HG02852 (cell line): ENCODE results near the gene CCR9.
A peak's percentile ranks its signal among the peaks of the same experiment; 100 is the strongest.

ENCODE experiments used
- ATAC-seq: cut with Tn5 transposase; IDR thresholded peaks from one replicate; pipeline ENCODE4 v1.9.1; 2021; ENCODE audit warnings: mild to moderate bottlenecking, moderate library complexity; ENCODE audit not compliant: unreplicated experiment

Gene CCR9

DNA sequence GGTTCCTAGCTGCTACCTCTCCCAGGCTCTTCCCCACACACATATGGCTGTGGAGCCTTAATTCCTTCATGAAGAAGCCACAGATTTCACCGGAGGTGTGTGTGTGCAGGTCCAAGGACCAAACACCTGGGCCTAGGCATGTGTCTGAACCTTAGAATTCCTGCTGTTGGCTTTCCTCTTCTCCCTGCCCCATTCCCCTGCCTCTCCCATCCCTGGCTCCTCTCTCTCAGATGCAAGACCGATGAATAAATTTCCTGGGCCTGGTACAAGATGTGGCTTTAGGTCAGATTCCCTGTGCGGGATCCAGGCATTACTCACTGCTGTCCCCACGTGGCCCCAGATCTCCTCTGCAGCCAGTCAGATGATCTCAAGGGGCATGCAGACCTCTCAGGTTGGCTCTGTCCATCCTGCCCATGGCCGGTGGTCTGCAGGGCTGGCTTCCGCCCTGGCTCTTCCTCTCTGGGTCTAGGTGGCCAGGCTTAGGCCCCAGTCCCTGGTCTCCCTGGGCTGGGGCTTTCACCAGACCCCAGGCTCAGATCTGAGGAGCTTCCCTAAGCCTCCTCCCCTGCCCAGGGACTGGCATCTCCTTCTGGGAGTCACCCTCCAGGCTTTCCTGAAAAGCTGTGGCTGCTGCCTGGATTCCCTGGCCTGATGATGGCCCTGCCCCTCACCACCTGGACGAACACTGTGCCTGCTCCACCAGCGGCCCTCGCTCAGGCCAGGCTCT, 20.5 kb downstream of the CCR9 start:
- ATAC-seq = no peak

DNA sequence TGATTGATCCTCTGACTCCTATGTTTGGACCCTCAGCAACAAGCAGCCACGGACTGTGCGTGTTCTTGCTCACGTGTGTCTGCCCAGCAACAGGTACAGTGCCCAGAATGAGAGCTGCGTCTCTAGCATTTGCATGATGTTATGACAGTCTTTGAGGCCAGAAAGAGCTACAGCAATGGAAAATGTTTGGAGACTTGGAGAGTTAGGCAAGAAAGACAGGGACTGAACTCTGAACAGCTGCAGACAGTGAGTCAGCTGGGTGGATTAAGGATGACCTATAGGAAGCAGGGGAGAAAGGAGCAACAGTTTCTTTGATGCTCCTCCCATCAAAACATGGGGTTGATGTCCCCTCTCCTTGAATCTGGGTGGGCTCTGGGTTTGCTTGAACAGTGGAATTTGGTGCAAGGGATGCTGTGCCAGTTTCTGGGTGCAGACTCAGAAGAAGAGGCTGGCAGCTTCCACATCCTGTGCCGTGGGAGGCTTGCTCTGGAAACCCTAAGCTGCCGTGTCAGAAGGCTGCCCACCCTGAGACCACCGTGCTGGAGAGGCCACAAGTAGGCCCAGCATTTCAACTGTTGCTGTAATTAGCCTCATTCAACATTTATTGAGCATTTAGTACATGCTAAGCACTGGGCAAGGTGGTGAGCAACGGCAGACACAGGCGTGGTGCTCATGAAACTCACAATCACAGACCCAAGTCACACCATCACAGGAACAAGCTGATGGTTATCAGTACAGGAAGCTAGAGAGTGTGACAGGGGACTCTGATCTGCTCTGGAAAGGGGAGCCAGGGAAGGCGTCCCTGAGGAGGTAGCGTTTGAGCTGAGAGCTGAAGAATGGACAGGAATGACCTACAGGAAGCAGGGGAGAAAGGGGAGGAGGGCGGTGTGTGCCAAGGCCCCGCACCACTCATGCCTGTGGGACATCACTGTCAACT, 21.7 kb downstream of the CCR9 start:
- ATAC-seq = no peak

- ATAC-seq = no peak
Observed at GRCh38 chr3:45908761-45909160, 22.4 kb downstream of the CCR9 start.

DNA sequence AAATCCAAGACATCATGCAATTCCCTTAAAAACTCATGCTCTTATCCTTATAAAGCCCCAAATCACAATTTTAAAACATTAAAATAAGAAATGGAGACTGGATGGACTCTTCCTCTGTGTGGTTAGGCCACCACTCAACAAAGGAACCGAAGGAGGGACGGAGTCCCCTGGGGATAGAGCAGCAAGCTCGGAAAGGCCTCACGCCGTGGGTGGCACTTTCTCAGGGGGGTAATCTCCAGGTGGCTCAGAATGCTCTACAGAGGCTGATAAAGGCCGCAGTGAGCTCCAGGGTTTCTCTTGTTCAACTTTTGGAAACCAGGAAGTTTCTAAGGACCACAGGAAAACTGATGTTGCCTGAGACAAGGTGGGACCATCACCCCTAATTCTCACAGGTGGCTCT, 23.2 kb downstream of the CCR9 start:
- no peak for ATAC-seq

- no peak for ATAC-seq
Observed at GRCh38 chr3:45910892-45911291, 24.5 kb downstream of the CCR9 start.

- ATAC-seq = no peak
Observed at GRCh38 chr3:45911511-45912226, 25.3 kb downstream of the CCR9 start.

GRCh38 chr3:45912435-45912834, 26.1 kb downstream of the CCR9 start:
- ATAC-seq = no peak

DNA sequence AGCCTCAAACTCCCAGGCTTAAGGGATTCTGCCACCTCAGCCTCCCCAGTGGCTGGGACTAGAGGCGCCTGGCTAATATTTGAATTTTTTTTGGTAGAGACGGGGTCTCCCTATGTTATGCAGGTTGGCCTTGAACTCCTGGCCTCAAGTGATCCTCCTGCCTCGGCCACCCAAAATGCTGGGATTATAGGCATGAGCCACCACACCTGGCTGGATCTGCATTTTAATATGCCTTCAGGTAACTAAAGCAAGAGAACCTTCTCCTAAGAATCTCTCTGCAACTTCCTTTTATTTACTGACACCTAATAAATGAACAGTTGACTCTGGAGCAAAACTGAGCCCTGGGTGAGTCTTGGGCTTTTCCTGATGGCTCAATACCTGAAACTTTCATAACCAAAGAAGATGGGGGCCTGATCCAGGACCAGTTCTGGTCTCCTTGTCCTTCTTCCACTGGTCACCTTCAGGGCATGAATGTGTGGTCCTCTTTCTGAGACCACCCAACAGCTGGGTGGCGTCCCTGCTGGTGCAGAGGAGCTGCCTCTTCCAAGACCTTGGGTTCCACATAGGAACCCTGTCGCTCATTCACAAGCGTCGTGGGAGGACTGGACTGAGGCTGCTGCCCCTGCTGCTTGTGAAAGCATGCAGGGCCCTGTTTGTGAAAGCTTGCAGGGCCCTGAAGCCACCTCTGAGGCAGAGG, 28.2 kb downstream of the CCR9 start:
- no peak for ATAC-seq

DNA sequence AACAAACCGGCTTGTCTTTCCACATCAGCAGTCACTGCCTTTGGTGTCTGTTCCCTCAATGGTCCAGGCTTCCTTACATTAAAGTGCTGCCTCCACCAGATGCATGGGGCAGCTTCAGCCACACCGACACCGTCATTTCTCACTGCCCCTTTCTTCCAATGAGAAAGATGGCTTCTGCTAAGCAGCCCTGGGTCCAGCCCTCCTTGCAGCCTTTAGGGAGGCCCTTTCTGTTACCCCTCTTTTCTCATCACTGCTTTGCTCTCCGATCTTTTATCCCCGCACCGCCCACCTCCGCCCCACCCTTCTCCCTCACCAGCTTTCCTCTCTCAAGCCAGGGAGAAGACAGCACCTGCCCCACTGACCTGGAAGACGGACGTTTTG, 28.7 kb downstream of the CCR9 start:
- no peak for ATAC-seq

DNA sequence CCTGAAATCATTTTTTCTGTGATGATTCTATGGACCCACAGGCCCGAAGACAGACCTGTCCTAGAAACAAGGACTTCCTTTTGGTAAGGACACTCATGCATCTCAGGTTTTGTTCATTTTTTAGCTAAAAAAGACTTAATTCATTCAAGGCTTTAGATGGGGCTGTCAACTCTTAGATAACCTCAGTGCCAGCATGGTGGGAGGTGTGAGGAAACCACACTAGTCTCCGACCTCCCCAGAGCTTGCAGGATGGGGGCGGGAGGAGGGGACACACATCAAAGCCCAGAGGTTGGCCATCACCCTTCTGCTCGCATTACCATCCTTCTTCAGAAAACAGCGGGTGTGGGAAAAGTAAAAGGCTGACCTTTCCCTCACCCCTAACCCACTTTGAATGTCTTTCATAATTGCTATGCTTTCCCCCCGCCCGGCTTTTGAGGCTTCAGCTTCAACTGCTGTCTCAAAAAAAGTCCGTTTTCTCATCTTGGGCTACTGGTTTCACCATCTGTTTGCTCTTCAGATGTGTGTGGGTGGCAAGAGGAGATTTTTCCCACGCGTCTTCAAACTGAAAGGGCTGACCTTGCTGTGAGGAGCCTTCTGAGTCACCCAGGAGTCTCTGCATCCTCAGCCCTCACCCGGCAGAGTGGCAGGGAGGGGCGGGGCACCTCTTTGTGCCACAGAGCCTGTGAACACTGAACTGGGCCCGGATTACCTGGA, 29.3 kb downstream of the CCR9 start:
- peak; percentile 90 for ATAC-seq

DNA sequence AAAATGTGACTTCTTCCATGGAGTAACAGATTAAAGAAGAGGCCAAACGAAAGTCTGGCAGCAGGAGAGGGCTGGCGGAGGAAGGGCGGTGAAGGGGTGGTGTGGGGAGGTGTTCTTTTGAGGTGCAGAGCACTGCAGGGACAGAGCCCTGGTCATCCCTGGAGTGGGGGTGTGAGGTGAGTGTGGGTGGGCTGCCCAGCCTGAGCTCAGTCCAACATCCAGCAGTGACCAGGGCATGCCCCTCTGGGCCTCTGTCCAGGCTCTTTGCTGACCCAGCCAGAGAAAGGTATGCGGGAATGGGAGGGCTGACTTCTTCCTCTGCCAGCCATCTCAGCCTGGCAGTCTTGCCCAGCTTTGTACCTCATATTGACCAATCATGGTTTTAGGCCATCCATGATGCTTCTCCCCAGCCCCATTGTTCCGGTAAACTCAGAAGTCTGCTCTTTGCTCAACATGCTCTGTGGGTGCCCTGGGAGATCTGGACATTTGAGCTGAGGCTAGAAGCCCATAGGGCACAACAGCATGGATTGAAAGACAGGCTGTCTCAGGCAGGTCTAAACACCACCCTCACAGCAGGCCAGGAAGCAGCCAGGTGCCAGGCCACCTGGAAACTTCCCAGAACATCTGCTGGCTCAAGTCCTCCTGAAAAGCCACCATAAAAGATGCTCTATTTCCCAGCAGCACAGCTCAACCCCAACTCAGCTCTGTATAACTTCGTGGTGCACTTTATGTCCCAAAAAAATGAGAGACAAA, 31.0 kb downstream of the CCR9 start:
- no peak for ATAC-seq

GRCh38 chr3:45921158-45922038, 35.1 kb downstream of the CCR9 start:
- ATAC-seq = no peak

- no peak for ATAC-seq
Observed at GRCh38 chr3:45922039-45922326, 35.6 kb downstream of the CCR9 start.

GRCh38 chr3:45922950-45923590, 36.7 kb downstream of the CCR9 start:
- ATAC-seq = no peak

DNA sequence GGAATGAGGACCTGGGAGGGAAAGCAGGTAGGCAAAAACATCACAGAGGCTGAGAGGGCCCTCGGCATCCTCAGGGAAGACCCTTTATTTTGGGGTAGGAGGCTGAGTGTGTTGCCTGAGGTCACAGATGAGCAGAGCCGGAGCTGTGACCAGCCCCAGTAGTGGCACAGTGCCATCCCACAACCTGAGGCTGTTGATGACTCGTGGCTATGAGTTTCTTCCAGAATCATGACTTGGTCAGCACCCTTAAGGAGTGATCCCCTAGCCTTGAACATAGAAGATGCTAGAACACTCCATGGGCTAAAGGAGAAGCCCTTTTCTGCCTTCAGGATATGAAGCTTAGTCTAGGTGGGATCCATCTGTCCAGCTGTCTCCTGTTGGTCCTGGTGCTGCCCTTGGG, 37.4 kb downstream of the CCR9 start:
- ATAC-seq = no peak

- ATAC-seq = no peak
Observed at GRCh38 chr3:45927881-45928280, 41.5 kb downstream of the CCR9 start.

GRCh38 chr3:45929042-45929679, 42.8 kb downstream of the CCR9 start:
- peak; percentile 56 for ATAC-seq

DNA sequence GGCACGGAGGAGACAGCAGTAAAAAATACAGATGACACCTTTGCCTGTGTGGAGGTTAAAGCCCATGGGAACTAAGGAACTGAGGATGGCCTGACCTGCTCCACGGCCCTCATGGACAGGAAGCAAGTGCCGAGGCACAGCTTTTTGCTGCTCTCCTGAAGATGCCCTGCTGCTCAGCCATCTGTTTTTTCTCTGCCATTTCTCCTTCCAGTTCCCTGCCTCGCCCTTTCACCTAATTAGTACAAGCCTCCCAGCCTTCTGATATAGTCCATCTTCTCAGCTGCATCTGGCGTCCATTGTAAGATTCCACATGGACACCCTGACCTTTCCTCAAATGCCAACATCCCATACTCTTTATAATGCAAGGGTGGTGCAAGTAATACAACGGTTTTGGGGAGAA, 45.2 kb downstream of the CCR9 start:
- no peak for ATAC-seq
